ENCODE data around the gene ABCD1. TPM values are rescaled to one million over a fixed set of nuclear protein-coding genes. Genes with fewer than 3 reads are reported as not detected.
"Not testable (repeated sequence)": the region's sequence is repeated elsewhere in the genome, so short reads cannot be mapped to it uniquely, and the experiment has no call there.

Gene ABCD1
- total RNA-seq = 10 to 100 TPM; 18.4 to 36.2 (median 25.1) TPM

DNA sequence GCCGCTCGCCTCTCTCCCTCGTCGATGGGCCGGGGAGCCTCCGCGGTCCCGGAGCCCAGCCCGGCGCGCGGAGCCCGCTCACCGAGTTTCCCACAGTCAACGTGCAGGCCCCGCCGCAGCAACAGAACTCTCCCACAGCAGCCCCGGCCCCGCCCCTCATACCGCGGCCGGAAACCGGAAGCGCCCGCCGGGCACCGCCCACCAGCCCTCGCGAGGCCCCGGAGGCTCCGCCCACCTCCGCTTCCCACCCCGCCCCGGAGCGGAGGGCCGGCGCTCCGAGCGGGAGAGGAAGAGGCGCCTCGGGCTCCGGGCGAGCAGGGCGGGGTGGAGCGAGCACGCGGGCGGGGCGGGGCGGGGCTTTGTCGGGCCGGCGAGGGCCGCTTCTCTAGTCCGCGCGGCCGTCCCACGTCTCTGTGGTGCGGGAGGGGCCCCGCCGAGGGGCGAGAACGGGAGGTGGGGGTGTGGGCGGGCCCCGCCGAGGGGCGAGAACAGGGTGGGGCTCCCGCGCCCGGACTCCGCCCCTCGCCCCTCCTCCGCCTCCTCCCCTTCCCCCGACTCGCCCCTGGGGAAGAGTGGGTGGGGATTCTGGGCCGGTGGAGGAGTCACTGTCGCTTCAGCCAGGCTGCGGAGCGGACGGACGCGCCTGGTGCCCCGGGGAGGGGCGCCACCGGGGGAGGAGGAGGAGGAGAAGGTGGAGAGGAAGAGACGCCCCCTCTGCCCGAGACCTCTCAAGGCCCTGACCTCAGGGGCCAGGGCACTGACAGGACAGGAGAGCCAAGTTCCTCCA is at the start of gene ABCD1, which contains the start of gene BCAP31:
Gene ABCD1, plus strand, starts transcription at position 605 of the 787 bp plus-strand sequence. CDS start 411 bp downstream, outside the sequence.
Gene BCAP31, minus strand, starts transcription at position 136 of the 787 bp plus-strand sequence. CDS start 1,143 bp downstream, outside the sequence.
- H3K4me3 ChIP-seq = peak within 1 kb of the TSS; percentile 67 to 78 (median 72)
- peak; percentile 94 for DNase-seq (ENCODE audit: extremely low spot score)
- peaks cover 42 to 61% (median 59%) of the 10 kb centered on the region in 4 donors for H3K4me1 ChIP-seq
- TF ChIP-seq CTCF (IDR thresholded peaks at IDR 0.05) (no peak), EP300 (IDR thresholded peaks at IDR 0.05) (no peak), POLR2A (IDR thresholded peaks at IDR 0.05; ENCODE audit: low read depth) (peak; percentile 75), POLR2AphosphoS5 (IDR thresholded peaks at IDR 0.05) (peak; percentile 74 to 93)
- peak within 1 kb of the TSS; percentile 84 to 92 (median 88) for H3K27ac ChIP-seq (replicated peaks in 1 of 4)
- H3K9me3 ChIP-seq = no peaks in the 10 kb centered on the region
- intact Hi-C loops (cut with DNase I) = no loop called here
- no peaks in the 10 kb centered on the region for H3K27me3 ChIP-seq
- peaks cover under 1 to 20% (median 15%) of the 10 kb centered on the region in 4 donors for H3K36me3 ChIP-seq
- WGBS = 38% methylated on average over 33 of the region's 88 CpGs

GRCh38 chrX:153681175-153681574 is 43.5 kb upstream of the ABCD1 start:
- 70% methylated on average over 12 of the region's 12 CpGs for WGBS
- peaks cover 0 to 8% (median 0%) of the 10 kb centered on the region in 4 donors for H3K9me3 ChIP-seq
- no peak for DNase-seq (ENCODE audit: extremely low spot score)
- H3K27me3 ChIP-seq = no peaks in the 10 kb centered on the region
- no peak overlapping the region for H3K4me3 ChIP-seq
- TF ChIP-seq POLR2AphosphoS5 (IDR thresholded peaks at IDR 0.05) = no peak
- TF ChIP-seq CTCF (IDR thresholded peaks at IDR 0.05) = no peak
- TF ChIP-seq EP300 (IDR thresholded peaks at IDR 0.05) = no peak
- no peak for TF ChIP-seq POLR2A (IDR thresholded peaks at IDR 0.05; ENCODE audit: low read depth)
- intact Hi-C loops (cut with DNase I) = no loop called here
- H3K36me3 ChIP-seq = no peaks in the 10 kb centered on the region
- no peaks in the 10 kb centered on the region for H3K4me1 ChIP-seq
- H3K27ac ChIP-seq (replicated peaks in 1 of 4) = no peak overlapping the region

- intact Hi-C loops (cut with DNase I); H3K36me3 ChIP-seq; H3K4me3 ChIP-seq; H3K4me1 ChIP-seq; H3K27me3 ChIP-seq; DNase-seq (ENCODE audit: extremely low spot score); H3K9me3 ChIP-seq; H3K27ac ChIP-seq (replicated peaks in 1 of 4): not testable (repeated sequence)
- 97% methylated on average over 8 of the region's 8 CpGs for WGBS
Observed at GRCh38 chrX:153683486-153683885, 41.2 kb upstream of the ABCD1 start.

DNA sequence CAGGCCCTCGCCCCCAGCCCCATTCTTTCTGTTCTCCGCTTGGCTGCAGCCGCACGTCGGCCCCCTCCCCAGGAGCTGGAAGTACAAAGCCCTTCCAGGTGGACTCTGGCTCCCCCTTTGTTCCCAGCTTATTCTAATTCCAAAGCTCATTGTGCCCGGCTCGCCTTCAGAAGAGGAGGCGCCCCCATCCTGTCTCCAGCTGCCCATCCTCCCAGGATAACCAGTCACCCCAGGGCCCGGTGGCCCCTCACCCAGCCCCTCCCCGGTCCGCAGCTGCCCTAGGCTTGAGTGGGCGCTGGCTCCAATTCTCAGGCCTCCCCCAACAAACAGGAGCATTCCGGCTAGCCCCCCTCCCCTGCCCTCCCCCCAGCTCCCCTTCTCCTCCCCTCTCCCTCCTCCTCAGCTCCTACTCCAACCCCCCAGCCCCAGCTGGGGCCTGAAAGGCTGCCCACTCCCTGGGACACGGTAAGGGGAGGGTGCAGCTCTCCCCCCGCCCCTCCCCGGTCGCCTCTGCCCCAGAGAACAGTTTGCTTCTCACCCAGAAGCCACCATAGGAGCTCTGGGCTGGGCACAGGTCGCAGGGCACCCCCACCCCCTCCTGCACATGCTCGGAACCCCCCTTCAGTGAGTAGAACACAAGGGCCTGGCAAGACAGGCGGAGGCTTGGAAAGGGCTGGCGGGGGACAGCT is 40.0 kb upstream of the ABCD1 start:
- DNase-seq (ENCODE audit: extremely low spot score) = no peak
- peaks cover 3 to 17% (median 11%) of the 10 kb centered on the region in 4 donors for H3K4me1 ChIP-seq
- 51% methylated on average over 16 of the region's 21 CpGs for WGBS
- intact Hi-C loops (cut with DNase I) = no loop called here
- no peak overlapping the region for H3K27ac ChIP-seq (replicated peaks in 1 of 4)
- H3K4me3 ChIP-seq = no peak overlapping the region
- H3K27me3 ChIP-seq = no peaks in the 10 kb centered on the region
- H3K36me3 ChIP-seq = no peaks in the 10 kb centered on the region
- H3K9me3 ChIP-seq = peaks cover 0 to 8% (median 0%) of the 10 kb centered on the region in 4 donors
- TF ChIP-seq EP300 (IDR thresholded peaks at IDR 0.05) (no peak), CTCF (IDR thresholded peaks at IDR 0.05) (no peak), POLR2AphosphoS5 (IDR thresholded peaks at IDR 0.05) (no peak), POLR2A (IDR thresholded peaks at IDR 0.05; ENCODE audit: low read depth) (no peak)

DNA sequence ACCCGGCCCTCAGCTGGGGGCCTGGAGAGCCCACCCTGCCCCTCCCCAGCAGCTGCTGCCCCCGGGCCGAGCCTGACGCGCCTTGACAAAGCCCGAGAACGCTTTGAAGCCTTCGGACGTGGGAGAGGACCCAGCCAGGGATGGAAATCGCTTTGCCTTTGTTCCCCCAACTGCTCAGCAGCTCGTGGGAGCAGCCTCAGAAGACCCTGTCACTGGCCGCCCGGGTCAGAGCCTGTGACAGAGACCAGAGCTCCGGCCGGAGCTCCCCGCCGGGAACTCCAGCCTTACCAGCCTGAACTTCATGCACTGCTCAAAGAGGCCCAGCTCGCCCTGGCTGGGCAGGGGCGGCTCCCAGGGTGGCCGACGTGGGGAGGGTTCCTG is 39.5 kb upstream of the ABCD1 start:
- DNase-seq (ENCODE audit: extremely low spot score) = no peak
- Histone ChIP-seq H3K9me3 (peaks cover 0 to 8% (median 0%) of the 10 kb centered on the region in 4 donors), H3K27me3 (no peaks in the 10 kb centered on the region), H3K36me3 (no peaks in the 10 kb centered on the region), H3K4me3 (no peak overlapping the region), H3K4me1 (peaks cover 3 to 22% (median 17%) of the 10 kb centered on the region in 4 donors), H3K27ac (replicated peaks in 1 of 4) (no peak overlapping the region)
- 67% methylated on average over 14 of the region's 21 CpGs for WGBS
- TF ChIP-seq POLR2A (IDR thresholded peaks at IDR 0.05; ENCODE audit: low read depth) = no peak
- no peak for TF ChIP-seq POLR2AphosphoS5 (IDR thresholded peaks at IDR 0.05)
- no peak for TF ChIP-seq EP300 (IDR thresholded peaks at IDR 0.05)
- TF ChIP-seq CTCF (IDR thresholded peaks at IDR 0.05) = no peak
- intact Hi-C loops (cut with DNase I) = no loop called here

Measured in esophagus muscularis mucosa (tissue), 4 donors.